Activated CD8-positive, alpha-beta memory T cell treated with anti-CD3 and anti-CD28 coated beads, Interleukin-2, amount 50 U/mL, for 1 hour (primary cell): ENCODE measurements around the gene RAD51B.

Source experiments
- DNase-seq: peaks from one replicate; pipeline ENCODE4 v3.0.0-alpha.2; 2020; ENCODE audit errors: extremely low read depth

Gene RAD51B

DNA sequence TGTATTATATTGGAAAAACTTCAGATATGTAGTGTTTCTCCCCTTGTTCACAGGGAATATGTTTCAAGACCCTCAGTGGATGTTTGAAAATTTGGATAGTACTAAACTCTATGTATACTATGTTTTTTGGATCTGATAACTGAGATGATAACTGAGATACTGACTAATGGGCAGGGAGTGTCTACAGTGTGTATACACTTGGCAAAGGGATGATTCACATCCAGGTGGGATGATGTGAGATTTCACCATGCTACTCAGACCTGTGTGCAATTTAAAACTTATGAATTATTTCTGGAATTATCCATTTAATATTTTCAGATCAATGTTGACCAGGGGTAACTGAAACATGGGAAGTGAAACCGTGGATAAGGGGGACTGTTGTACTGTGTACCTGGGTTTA is 13.8 kb downstream of the RAD51B start:
- DNase-seq: no peak

DNA sequence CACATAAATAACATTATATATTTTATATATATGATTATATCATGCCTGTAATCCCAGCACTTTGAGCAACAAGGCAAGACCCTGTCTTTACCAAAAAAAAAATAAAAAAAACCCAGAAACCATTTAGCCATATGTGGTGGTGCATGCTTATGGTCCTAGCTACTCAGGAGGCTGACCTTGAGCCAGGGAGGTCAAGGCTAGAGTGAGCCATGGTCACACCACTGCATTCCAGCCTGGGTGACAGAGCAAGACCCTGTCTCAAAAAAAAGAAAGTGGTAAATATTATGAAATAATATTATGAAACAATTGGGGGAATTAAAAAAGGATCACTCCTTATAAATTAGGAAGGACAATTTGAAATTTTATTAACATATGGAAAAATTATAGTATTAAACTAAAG is 16.0 kb downstream of the RAD51B start:
- no peak for DNase-seq

DNA sequence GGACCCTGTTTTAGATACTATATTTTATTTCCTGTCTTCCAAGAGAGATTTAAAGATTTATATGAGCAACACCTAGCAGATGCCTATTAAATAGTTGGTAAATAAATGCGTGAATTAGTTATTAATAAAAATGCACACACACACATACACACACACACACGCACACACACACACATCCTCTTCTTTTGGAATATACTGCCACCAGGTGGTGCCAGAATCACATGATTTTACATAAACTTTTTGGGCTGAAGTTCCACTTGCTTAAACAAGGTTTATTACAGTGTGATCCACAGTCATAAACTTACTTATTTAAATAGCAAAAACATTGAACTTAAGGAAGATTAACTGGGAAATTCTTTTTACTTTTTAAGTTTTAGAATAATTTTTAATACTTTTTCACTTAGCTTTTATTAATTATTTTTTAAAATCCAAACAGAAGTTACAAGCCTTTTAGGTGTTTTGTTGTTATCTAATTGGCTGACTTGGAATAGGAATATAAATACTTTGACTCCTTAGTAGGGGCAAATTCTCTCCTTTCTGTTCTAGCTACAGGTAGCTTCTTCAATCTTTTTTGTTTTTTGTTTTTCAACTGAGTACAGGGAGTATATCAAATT is 17.5 kb downstream of the RAD51B start:
- peak; percentile 37 for DNase-seq

DNA sequence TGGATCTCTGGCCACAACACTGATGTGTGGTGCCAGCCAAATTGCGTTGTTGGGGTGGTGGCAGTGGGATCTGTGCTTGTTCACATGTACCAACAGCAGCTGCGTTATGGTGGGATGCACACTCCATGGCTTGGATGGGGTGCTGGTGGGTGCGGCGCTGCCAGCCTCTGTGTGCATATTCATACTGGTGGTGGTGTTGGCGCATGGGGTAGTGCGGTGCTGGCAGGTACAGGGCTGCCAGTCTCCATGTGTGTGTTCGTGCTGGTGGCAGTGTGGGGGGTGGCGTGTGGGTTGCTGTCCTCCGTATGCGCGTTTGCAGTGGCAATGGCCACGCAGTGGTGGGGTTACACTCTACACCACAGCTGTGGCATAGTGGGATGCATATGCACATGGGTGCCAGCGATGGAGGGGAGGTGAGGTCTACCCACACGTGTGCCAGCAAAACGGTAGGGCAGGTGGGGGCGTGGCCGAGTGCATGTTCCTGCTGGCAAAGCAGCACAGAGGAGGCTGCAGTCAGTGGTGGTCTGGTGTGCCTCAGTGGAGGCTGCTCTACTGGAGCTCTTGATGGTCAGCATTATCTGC is 26.5 kb downstream of the RAD51B start:
- DNase-seq: no peak

DNA sequence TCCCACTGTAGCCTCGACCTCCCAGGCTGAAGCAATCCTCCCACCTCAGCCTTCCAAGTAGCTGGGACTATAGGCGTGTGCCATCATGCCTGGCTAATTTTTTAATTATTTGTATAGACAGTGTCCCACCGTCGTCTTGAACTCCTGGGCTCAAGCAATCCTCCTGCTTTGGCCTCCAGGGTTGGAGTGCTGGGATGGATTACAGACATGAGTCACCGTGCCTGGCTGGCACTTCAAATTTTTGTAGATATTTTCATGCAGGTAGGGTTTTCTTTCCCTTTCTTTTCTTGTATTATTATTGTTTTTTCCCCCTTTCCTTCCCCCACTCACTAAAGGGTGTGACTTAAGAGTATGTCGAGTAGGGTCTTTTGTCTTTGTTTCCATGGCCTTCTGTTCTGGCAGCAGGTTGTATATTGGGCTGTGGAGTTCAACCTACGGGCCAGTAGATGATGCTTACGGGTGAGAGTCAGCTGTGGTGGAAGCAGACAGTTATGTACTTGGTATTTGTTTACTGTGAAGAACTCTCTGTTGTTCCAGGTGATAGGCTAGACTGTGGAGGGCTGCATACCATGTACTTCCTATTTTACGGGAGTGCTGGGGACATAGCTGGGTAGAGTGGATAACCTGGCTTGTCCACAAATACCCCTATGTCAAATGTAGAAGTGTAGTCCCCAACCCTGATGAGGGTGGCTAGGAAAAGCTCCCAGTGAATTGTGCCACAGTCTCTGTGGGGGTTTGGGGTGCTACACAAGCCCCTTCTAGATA is 30.7 kb downstream of the RAD51B start:
- DNase-seq: no peak

DNA sequence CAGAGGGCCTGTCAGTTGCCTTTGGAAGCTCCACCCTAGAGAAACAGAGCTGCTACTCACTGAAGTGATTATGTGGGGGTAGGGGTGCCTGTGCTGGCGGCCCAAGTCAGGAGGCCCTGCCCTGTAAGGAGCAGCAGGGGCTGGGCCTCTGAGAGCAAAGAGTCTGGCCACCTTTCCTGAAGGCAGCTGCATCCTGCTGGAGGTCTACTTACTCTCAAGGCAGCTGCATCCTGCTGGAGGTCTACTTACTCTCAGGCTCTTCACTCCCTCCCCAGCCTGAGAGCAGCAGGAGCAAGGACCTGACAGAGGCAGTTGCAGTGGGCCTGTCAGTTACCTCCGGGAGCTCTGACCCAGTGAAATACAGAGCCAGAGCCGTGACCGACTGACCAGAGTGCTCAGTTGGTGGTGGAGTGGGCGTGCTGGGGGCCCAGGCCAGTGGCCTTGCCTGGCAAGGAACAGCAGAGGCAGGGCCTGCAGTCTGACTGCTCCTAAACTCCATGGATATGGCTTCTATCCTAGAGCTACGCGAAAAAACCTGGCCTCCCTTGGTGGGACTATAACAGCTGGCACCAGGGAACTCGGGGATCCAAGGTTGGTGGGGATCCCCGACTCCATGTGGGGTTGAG is 32.3 kb downstream of the RAD51B start:
- DNase-seq: no peak

DNA sequence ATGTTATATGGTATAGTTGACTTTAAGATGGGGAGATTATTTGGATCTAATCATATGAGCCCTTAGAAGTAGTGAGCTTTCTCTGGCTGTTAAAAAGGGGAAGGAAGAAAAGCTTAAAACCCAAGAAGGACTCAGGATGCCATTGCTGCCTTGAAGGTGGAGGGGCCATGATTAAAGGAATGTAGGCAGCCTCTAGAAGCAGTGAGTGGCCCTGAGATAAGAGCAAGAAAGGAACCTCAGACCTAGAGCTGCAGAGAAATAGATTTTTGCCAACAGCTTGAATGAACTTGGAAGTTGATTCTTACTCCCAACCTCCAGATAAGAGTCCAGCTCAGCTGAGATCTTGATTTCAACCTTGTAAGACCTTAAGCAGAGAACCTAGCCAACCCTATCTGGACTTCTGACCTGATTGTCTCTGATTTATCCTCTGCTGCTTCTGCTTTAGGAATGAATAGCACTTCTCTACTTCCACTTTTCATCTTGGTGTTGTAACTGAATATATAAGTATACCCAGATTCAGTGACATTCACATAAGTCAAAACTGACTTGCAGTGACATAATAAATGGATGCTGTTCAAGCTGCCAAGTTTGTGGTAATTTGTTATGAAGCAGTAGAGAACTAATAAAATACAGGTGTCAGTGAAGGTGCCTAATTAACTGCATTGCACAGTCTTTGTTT is 33.5 kb downstream of the RAD51B start:
- no peak for DNase-seq

DNA sequence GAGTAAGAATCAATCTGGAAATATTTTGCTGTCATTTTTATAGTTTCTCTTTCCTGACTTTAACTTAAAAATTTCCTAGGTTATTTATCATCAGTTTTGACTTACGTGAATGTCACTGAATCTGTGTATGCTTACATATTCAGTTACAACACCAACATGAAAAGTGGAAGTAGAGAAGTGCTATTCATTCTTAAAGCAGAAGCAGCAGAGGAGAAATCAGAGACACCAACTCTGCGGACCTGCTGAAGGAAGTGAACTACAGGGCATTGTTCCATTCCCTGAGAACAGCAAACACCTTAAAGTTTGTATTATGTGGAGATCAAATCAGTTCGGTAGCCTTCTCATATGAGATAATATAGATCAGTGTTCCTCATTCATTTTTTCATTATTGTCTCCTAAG is 34.1 kb downstream of the RAD51B start:
- DNase-seq: no peak

DNA sequence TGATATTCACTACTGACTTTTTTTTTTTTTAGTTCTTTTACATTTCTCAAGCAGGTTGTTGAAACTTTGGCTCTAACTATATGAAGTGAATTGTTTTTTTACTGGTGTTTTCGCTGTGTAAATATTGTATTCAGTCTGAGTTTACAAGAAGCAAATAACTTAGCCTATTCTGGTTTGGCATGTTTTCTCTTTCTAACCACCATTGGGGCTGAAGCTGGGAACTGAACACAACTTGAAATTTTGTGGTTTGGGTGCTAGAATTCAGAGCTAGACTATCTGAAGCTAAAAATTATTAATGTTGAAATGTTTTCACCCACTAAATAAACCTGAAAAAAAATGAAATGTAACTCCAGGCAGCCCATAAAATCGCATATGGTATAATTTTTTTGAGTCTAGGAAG is 37.2 kb downstream of the RAD51B start:
- no peak for DNase-seq

DNA sequence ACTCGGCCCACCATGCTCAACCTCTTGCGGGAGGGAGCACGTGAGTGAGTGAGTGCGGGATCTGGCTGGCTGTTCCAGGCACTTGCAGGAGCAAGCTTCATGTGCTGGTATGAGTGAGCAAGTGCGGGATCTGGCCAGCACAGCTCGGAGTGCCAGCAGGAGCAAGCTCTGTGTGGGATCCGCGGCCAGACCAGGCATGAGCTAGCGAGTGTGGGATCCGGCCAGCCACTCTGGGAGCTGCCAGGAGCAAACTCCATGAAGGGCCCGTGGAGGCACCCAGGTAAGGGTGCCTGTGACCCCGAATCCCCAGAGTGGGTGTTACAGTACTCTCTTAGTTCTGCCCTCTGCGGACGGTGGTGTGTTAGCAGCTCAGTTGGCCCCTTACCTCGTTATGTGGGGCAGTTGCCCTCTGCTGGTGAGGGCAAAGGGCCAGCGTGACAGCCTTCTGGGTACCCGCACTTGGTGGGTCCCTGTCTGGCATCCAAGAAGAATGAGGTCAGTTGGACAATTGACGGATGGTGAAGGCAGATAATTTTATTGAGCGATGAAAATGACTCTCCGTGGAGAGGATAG is 38.3 kb downstream of the RAD51B start:
- no peak for DNase-seq

DNA sequence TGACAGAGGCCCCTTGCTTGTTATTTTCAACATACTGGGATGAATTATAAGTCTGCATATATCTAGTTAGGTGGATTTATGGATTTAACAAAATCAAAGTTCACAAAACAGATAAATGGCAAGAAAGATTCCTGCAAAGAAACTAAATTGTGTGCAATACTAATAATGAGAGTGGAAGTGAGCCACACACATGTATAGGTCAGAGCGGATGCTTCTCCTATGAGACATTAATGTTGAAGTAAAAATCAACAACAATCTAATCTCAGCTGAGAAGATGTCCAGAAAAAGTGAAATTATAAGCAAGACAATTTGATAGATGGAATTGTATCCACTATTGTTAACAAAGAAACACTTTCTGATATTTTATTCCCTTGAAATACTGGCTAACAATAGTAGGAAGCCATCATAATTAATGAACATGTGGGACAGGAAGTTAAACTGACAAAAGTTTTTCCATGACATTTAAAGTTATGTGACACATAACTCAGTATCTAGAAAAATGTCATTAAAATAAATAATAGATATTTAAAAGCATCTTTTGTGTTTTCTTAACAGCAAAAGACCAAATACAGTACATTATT is 39.7 kb downstream of the RAD51B start:
- no peak for DNase-seq

DNA sequence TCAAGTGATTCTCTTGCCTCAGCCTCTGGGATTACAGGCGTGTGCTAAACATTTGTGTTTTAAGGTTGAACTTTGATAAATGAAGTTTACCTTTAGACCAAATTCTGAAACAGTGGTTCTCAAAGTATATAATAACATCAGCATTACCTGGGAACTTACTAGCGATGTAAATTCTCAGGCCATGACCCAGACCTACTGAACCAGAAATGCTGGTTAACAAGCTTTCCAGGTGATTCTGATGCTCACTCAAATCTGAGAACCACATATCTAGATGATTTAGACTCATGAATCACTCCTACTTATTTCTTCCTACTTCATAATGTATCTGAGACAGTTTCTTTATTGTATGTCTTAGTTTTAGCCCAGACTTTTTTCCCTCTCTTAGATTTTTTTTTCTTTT is 43.6 kb downstream of the RAD51B start:
- no peak for DNase-seq

DNA sequence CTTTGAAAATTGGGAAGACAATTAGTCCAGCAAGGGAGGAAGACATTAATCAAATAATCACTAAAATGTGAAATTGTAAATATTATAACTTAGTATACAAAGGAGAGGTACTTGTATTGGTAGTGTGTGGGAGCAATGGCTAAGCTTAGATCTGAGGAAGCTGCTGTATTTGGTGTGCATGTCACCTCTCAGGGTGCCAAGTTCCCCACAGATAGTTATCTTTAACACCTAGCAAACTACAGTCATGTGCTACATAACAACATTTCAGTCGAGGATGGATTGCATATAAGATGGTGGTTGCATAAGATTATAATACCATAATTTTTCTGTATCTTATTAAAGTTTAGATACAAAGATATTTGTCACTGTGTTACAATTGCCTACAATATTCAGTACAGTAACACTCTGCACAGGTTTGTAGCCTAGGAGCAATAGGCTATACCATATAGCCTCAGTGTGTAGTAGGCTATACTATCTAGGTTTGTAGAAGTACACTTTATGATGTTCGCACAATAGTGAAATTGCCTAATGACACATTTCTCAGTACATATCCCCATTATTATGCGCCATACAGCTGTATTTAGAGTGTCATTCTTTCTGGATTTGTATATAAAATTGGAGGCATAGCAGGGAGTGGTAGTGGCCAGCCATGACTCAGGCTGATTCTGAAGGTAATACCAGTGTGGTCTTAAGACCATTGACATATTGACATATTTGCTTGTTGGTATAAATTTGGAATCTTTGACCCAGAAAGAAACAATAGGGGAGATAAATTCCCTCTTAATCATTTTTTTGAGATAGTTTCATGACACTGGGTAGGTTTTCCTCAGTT is 55.8 kb downstream of the RAD51B start:
- DNase-seq: no peak

DNA sequence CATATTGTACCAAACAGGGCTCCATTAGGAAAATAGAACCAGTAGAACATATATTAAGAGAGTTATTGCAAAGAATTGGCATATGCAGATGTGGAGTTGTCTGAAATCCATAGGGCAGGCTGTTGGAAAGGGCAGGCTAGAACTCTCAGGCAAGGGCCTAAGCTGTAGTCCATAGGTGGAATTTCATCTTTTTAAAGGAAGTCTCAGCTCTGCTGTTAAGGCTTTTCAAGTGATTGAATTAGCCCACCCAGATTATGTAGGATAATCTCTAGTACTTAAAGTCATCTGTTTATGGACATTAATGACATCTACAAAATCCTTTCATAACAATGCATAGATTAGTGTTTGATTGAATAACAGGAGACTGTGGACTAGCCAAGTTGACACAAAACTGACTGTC is 59.4 kb downstream of the RAD51B start:
- DNase-seq: no peak

DNA sequence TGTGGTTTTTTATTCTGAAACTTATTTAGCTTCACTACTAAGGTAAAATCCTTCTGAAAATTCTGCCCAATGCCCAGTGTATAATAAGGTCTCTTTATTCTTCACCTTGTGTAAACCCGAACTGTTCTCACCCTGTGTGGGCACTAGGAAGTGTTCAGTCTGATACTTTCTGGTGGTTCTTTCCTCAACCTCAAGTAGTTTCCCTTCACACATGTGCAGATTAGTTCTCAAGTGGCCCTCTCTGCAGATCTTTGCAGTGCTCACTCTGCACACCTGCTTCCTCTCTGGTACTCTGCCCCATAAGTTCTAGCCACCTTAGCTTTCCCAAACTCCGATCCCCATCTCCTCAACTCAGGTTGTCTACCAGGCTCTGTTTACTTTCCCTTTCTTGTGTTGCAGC is 61.6 kb downstream of the RAD51B start:
- no peak for DNase-seq

DNA sequence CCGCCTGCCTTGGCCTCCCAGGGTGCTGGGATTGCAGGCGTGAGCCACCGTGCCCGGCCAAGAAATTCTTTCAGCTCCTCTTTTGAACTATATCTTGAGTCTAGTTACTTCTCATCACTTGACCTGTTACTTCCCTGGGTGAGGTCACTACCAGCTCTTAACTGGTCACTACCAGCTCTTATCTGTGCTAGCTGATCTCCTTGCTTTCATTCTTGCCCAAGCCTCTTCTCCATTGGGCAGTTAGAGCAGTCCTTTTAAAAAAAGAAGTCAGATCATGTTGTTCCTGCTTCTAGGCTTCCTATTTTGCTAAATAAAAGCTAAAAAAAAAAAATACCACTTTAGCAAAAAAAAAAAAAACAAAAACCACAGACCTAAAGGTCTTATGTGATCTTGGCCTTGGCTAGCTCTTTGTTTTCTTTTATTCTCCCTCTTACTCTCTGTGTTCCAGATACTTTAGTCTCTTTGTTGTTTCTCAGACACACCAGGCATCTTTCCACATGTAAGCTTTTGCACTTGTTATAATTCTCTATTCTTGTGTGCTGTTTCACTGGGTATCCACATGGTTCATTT is 63.5 kb downstream of the RAD51B start:
- DNase-seq: no peak

DNA sequence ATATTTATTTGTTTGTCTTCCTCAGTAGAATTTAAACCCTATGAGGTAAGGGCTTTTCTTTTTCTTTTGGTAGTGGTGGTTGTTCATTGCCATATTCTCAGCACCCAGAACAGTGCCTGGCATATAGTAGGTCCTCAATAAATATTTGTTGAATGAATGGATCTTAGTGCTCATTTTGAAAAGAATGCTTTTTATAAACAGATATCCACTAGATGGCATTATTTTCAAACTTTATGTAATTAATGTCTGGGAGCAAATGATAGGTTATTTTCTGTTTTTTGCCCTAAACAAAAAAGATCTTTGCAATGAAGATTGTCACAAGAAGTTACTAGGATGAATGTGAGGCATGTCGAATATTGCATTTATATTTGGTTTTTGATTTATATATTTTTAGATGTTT is 64.1 kb downstream of the RAD51B start:
- no peak for DNase-seq

DNA sequence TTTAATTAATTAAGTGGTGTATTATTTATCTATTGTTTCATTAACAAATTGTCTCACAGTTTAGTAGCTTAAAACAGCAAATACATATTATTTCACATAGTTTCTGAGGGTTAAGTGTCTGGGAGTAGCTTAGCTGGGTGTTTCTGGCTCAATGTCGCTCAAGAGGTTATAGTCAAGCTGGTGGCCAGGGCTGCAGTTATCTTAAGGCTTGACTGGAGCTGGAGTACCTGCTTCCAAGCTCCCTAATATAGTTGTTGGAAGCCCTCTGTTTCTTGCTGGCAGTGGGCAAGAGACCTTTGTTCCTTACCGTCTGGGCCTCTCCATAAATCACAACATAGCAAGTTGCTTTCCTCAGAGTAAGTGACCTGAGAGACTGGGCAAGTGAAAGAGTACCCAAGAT is 66.6 kb downstream of the RAD51B start:
- no peak for DNase-seq

DNA sequence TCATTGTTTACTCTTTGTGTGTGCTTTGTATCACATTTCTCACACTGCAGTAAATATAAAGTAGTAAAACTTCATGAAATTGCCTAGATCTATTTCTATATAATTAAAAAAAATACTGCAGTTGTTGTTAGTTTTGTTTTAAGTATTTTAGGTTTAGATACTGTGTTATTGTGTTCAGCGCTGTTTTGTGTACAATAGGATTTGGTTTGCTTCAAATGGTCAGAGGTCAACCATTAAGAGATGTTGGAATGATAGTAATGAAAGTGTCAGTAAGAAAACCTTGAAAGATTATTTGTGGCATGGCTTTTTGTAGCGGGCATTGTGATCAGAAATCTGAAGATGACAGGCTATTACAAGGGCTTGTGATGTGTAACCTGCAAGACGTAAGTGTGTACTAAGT is 67.9 kb downstream of the RAD51B start:
- DNase-seq: no peak

DNA sequence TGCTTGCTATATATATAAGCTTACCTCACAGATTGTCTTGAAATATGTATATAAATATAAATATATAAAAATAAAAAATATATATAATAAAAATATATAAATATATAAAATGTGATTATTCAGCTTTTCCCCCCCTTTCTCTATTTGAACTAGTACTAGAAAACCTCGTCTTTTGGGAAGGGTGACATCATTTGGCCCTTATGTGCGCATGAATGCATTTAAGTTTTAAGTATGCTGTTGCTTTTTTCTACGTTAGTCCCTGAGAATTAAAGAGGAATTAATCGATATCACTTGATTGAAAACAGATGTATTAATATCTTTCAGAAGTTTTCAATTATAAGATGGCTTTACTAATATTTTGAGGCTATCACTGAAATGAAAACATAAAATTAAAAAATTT is 69.9 kb downstream of the RAD51B start:
- DNase-seq: no peak
